Fibroblast of lung (primary cell): ENCODE results near the gene PHC2. TPM values are rescaled to one million over a fixed set of nuclear protein-coding genes. Genes with fewer than 3 reads are reported as not detected.

Experiments used
- DNase-seq, 2 donors: peaks; one replicate each; pipeline versions ENCODE4 v3.0.0 to v3.0.0-alpha.2; 2010; ENCODE audit warnings: low read depth in 2 of 2
- H2AFZ ChIP-seq: 2 replicates; pipeline ENCODE4 v1.5.1; 2012; ENCODE audit warnings: low read length, control low read depth, inconsistent platforms
- H3K27ac ChIP-seq: 2 replicates; pipeline ENCODE4 v1.5.1; 2011; ENCODE audit warnings: low read length, control low read depth; ENCODE audit not compliant: insufficient read depth
- H3K27me3 ChIP-seq: 2 replicates; pipeline ENCODE4 v1.5.1; 2011; ENCODE audit warnings: mild to moderate bottlenecking, low read length; ENCODE audit not compliant: control insufficient read depth, insufficient read depth
- H3K36me3 ChIP-seq: 2 replicates; pipeline ENCODE4 v1.5.1; 2011; ENCODE audit warnings: low read length; ENCODE audit not compliant: control insufficient read depth, insufficient read depth
- H3K4me1 ChIP-seq: 2 replicates; pipeline ENCODE4 v1.5.1; 2011; ENCODE audit warnings: low read length; ENCODE audit not compliant: control insufficient read depth, insufficient read depth; ENCODE audit errors: extremely low read depth
- H3K4me2 ChIP-seq: 2 replicates; pipeline ENCODE4 v1.5.1; 2011; ENCODE audit warnings: low read length, control low read depth; ENCODE audit not compliant: insufficient read depth; ENCODE audit errors: extremely low read depth
- H3K4me3 ChIP-seq, 4 experiments: fragments of 200-600 bp in 1 of 4; sonication (generic) in 1 of 4; replicated peaks in 1 of 4; 2 replicates each; pipeline ENCODE4 v1.5.1; 2011 to 2016; ENCODE audit warnings: low read length in 4 of 4, low read depth in 3 of 4, mild to moderate bottlenecking in 3 of 4, control low read depth in 2 of 4, inconsistent platforms in 1 of 4, mixed read lengths in 1 of 4; ENCODE audit not compliant: insufficient read depth in 1 of 4; ENCODE audit errors: control extremely low read depth in 1 of 4
- H3K79me2 ChIP-seq: 2 replicates; pipeline ENCODE4 v1.5.1; 2012; ENCODE audit warnings: mild to moderate bottlenecking, low read length, inconsistent platforms; ENCODE audit not compliant: control insufficient read depth, insufficient read depth
- H3K9ac ChIP-seq: 2 replicates; pipeline ENCODE4 v1.5.1; 2011; ENCODE audit warnings: mild to moderate bottlenecking, low read length, control low read depth; ENCODE audit not compliant: insufficient read depth
- H3K9me3 ChIP-seq: 2 replicates; pipeline ENCODE4 v1.5.1; 2012; ENCODE audit warnings: low read depth, low read length; ENCODE audit not compliant: control insufficient read depth, insufficient read depth
- H4K20me1 ChIP-seq: 2 replicates; pipeline ENCODE4 v1.5.1; 2011; ENCODE audit warnings: low read length; ENCODE audit not compliant: control insufficient read depth, insufficient read depth; ENCODE audit errors: extremely low read depth
- CTCF ChIP-seq, 2 donors: IDR thresholded peaks in 1 of 2; conservative IDR thresholded peaks in 1 of 2; 1 replicate in 1 of 2; 2 replicates in 1 of 2; pipeline ENCODE4 v1.5.1; 2011 to 2012; ENCODE audit warnings: low read length in 2 of 2, control low read depth in 1 of 2, inconsistent platforms in 1 of 2, low read depth in 1 of 2, mild to moderate bottlenecking in 1 of 2
- EZH2 ChIP-seq: IDR thresholded peaks from 2 replicates; pipeline ENCODE4 v1.5.1; 2012; ENCODE audit warnings: low read length, control low read depth, mild to moderate bottlenecking; ENCODE audit errors: missing control alignments
- polyA plus RNA-seq, 2 donors: library from polyadenylated mRNA; depleted of rRNA in 1 of 2; stranded (reverse) in 1 of 2; unstranded in 1 of 2; fragments of >200 nt; gene quantifications; 2 replicates each; pipeline ENCODE4 v1.2.1, GENCODE V29; 2011 to 2012; ENCODE audit warnings: missing spikeins in 1 of 2
- total RNA-seq: library from RNA; depleted of rRNA; stranded (reverse); fragments of >200 nt; gene quantifications from 2 replicates; pipeline ENCODE4 v1.2.1, GENCODE V29; 2014

Gene PHC2
- total and polyA plus RNA-seq, 2 donors (not counting 1 experiment from before 2014, with no cell fraction given), result 62.6 to 75.8 TPM

- Histone ChIP-seq H2AFZ (no peak overlapping the region), H3K27me3 (no peaks in the 10 kb centered on the region), H4K20me1 (no peaks in the 10 kb centered on the region), H3K9me3 (no peaks in the 10 kb centered on the region), H3K9ac (no peak overlapping the region), H3K36me3 (peaks cover 4% of the 10 kb centered on the region), H3K4me2 (no peak overlapping the region), H3K4me3 (no peak overlapping the region), H3K27ac (no peak overlapping the region), H3K79me2 (peaks cover 2% of the 10 kb centered on the region), H3K4me1 (peaks cover 7% of the 10 kb centered on the region)
- no peak for DNase-seq
- TF ChIP-seq CTCF (conservative IDR thresholded peaks at IDR 0.05 in 1 of 2, IDR thresholded peaks at IDR 0.05 in 1 of 2; ENCODE audit: low read depth in 1 of 2, low read length in 2 of 2), result no peak
- TF ChIP-seq EZH2, result no peak
These were observed 76.1 kb downstream of the PHC2 start for GRCh38 chr1:33354707-33355316.

DNA sequence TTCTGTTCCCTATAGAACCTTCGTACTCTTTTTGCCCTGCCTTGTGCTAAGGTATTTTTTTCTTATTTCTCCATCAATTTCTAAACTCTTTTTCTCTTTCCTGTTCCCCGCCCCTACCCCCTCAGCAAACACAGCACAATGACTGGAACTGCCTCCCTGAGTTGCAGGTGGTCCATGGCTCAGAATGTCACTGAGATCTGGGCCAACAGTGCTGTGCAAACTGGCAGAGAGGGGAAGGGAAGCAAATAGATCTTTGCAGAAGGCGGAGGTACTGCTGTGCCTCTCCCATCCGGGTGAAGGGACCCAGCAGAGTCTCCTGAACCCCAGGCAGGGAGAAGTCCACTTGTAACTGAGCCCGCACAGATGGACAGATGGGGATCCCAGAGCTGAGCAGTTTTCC lies 77.4 kb downstream of the PHC2 start:
- H3K9ac ChIP-seq, result no peak overlapping the region
- no peak overlapping the region for H3K4me2 ChIP-seq
- H3K4me3 ChIP-seq, result no peak overlapping the region
- no peaks in the 10 kb centered on the region for H4K20me1 ChIP-seq
- H3K27me3 ChIP-seq, result no peaks in the 10 kb centered on the region
- DNase-seq, result no peak
- no peak overlapping the region for H3K27ac ChIP-seq
- H3K79me2 ChIP-seq, result peaks cover 11% of the 10 kb centered on the region
- no peaks in the 10 kb centered on the region for H3K9me3 ChIP-seq
- peaks cover 4% of the 10 kb centered on the region for H3K36me3 ChIP-seq
- no peak overlapping the region for H2AFZ ChIP-seq
- no peak for TF ChIP-seq EZH2
- no peak for TF ChIP-seq CTCF (conservative IDR thresholded peaks at IDR 0.05 in 1 of 2, IDR thresholded peaks at IDR 0.05 in 1 of 2; ENCODE audit: low read depth in 1 of 2, low read length in 2 of 2)
- H3K4me1 ChIP-seq, result peaks cover 7% of the 10 kb centered on the region

DNA sequence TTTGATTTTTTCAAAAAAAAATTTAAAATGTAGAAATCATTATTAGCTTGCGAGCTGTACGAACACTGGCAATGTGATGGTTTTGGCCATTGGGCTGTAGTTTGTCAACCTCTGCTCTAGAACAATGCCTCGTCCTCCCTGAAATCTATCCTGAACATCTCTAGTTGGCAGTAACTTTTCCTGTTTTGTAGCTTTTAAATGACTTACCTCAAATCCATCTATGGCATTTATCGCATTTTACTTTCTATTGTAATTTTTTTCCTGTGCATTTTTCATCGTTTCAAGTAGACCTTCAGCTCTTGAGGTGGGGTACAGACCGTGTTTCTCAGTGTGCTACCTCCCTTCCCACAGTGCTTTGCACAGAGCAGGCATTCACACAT lies 79.6 kb downstream of the PHC2 start:
- H3K4me3 ChIP-seq, result no peak overlapping the region
- peaks cover 34% of the 10 kb centered on the region for H3K79me2 ChIP-seq
- no peaks in the 10 kb centered on the region for H4K20me1 ChIP-seq
- H3K27ac ChIP-seq, result no peak overlapping the region
- no peaks in the 10 kb centered on the region for H3K9me3 ChIP-seq
- TF ChIP-seq CTCF (conservative IDR thresholded peaks at IDR 0.05 in 1 of 2, IDR thresholded peaks at IDR 0.05 in 1 of 2; ENCODE audit: low read depth in 1 of 2, low read length in 2 of 2) (no peak), EZH2 (no peak)
- H3K36me3 ChIP-seq, result peaks cover 4% of the 10 kb centered on the region
- H3K4me2 ChIP-seq, result no peak overlapping the region
- peaks cover 13% of the 10 kb centered on the region for H3K4me1 ChIP-seq
- H2AFZ ChIP-seq, result no peak overlapping the region
- no peak for DNase-seq
- no peak overlapping the region for H3K9ac ChIP-seq
- no peaks in the 10 kb centered on the region for H3K27me3 ChIP-seq
